ENCODE measurements around the gene S100A12. TPM values are rescaled to one million over a fixed set of nuclear protein-coding genes. Genes with fewer than 3 reads are reported as not detected.

S100A12 gene
- total RNA-seq, 1 experiment from 2014 or later = not detected

DNA sequence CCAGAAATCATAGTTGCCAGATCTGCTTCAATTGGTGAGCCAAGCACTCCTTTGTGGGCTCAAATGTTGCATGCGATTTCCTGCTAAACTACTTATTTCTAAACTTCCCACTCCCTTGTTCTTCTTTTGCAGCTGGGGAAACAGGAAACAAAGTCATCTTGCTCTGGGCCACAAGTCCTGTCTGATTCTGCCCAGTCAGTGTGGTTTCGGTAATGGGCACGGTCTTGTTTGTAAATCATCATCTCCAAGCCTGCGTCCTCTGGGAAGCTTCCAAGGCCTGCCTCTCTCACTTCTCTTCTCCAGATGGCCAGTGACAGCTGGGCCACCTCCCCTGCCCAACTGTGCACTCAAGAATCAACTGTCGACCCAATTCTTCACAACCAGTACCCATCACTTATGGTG lies 11.1 kb upstream of the S100A12 start:
- H3K27me3 ChIP-seq (ENCODE audit: insufficient read depth, low read depth) = no peaks in the 10 kb centered on the region
- H2AFZ ChIP-seq = no peak overlapping the region
- no peaks in the 10 kb centered on the region for H3K79me2 ChIP-seq (ENCODE audit: low read depth)
- BruUV-seq (replicated peaks) = no TSS peak
- H3K9me2 ChIP-seq (ENCODE audit: insufficient read depth) = no peaks in the 10 kb centered on the region
- POLR2A ChIA-PET (ENCODE audit: unreplicated experiment) = no interaction called here
- no peak for DNase-seq
- peaks cover 3% of the 10 kb centered on the region; the same call in 1 of the 2 replicates for H3K9me3 ChIP-seq (ENCODE audit: insufficient read depth, low read depth)
- TF ChIP-seq, protein P1, sequence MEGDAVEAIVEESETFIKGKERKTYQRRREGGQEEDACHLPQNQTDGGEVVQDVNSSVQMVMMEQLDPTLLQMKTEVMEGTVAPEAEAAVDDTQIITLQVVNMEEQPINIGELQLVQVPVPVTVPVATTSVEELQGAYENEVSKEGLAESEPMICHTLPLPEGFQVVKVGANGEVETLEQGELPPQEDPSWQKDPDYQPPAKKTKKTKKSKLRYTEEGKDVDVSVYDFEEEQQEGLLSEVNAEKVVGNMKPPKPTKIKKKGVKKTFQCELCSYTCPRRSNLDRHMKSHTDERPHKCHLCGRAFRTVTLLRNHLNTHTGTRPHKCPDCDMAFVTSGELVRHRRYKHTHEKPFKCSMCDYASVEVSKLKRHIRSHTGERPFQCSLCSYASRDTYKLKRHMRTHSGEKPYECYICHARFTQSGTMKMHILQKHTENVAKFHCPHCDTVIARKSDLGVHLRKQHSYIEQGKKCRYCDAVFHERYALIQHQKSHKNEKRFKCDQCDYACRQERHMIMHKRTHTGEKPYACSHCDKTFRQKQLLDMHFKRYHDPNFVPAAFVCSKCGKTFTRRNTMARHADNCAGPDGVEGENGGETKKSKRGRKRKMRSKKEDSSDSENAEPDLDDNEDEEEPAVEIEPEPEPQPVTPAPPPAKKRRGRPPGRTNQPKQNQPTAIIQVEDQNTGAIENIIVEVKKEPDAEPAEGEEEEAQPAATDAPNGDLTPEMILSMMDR (conservative IDR thresholded peaks at IDR 0.05) = no peak
- TF ChIP-seq EZH2 (IDR thresholded peaks at IDR 0.05; ENCODE audit: low read depth) = no peak
- CTCF ChIA-PET = no interaction called here
- peaks cover 23% of the 10 kb centered on the region for H3K4me1 ChIP-seq (replicated peaks; ENCODE audit: insufficient read depth)
- peaks cover 5% of the 10 kb centered on the region; the same call in 1 of the 2 replicates for H3F3A ChIP-seq (ENCODE audit: insufficient read depth, low read depth)
- H3K4me2 ChIP-seq = no peak overlapping the region
- no peak overlapping the region for H3K4me3 ChIP-seq
- intact Hi-C loops (cut with micrococcal nuclease; ENCODE audit: unreplicated experiment) = no loop called here
- no peaks in the 10 kb centered on the region for H4K20me1 ChIP-seq (ENCODE audit: insufficient read depth)
- H3K27ac ChIP-seq = no peak overlapping the region
- no peaks in the 10 kb centered on the region for H3K36me3 ChIP-seq (ENCODE audit: low read depth)

DNA sequence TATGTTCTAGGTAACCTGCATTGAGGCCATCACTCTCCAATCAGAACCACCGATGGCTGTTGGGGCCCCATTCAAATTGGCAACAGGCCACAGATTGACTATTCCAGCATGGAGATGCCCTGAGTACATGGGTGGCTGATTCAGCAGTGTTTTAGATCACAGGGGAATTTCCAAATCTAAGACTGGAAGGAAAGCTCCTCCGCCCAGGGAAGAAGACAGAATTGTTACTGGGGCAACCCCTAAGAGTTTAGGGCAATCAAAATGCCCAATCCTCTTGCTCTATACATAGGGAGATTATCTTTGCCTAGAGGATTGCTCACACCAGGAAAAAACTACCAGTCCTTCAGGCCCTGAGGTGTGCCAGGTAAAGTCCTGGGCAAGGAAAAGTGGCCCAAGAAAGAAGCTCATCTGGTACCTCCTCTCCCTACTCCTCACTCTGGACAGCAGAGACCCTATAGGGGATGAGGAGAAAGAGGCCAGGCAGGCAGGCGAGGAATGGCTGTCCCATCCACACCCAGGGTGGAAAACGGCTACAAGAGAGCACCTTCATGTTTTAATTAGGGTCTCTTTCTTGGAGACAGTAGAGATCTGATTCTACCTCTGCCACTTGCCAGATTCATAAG lies 9.6 kb upstream of the S100A12 start:
- Histone ChIP-seq H3K4me2 (no peak overlapping the region), H2AFZ (no peak overlapping the region), H3K27ac (no peak overlapping the region), H3K36me3 (ENCODE audit: low read depth) (no peaks in the 10 kb centered on the region), H3K79me2 (ENCODE audit: low read depth) (no peaks in the 10 kb centered on the region), H4K20me1 (ENCODE audit: insufficient read depth) (no peaks in the 10 kb centered on the region), H3K4me1 (replicated peaks; ENCODE audit: insufficient read depth) (peaks cover 9% of the 10 kb centered on the region), H3K9me2 (ENCODE audit: insufficient read depth) (no peaks in the 10 kb centered on the region), H3F3A (ENCODE audit: insufficient read depth, low read depth) (no peaks in the 10 kb centered on the region), H3K4me3 (no peak overlapping the region), H3K27me3 (ENCODE audit: insufficient read depth, low read depth) (no peaks in the 10 kb centered on the region), H3K9me3 (ENCODE audit: insufficient read depth, low read depth) (peaks cover 6% of the 10 kb centered on the region; the same call in 1 of the 2 replicates)
- TF ChIP-seq EZH2 (IDR thresholded peaks at IDR 0.05; ENCODE audit: low read depth) = no peak
- TF ChIP-seq, protein P1 (conservative IDR thresholded peaks at IDR 0.05) = no peak
- BruUV-seq (replicated peaks) = no TSS peak
- ChIA-PET CTCF (no interaction called here), POLR2A (ENCODE audit: unreplicated experiment) (no interaction called here)
- no peak for DNase-seq
- intact Hi-C loops (cut with micrococcal nuclease; ENCODE audit: unreplicated experiment) = no loop called here

DNA sequence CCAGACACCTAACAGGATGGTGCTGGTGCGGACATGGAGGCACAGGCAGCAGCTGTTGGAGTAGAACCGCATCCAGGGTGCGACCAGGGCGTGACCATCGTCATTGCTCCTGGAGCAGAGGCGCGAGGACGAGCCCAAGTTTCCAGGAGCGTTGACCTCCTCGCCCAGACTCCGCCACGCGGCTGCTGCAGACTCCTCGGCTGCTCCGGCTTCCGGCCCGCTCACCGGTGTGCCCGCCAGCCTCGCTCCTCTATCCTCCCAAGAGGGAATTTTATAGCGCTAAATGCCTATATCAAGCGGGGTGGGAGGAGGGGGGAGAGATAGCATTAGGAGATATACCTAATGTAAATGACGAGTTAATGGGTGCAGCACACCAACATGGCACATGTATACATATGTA lies 5.3 kb upstream of the S100A12 start:
- DNase-seq = no peak
- intact Hi-C loops (cut with micrococcal nuclease; ENCODE audit: unreplicated experiment) = no loop called here
- H3K4me1 ChIP-seq (replicated peaks; ENCODE audit: insufficient read depth) = peaks cover 26% of the 10 kb centered on the region
- peaks cover 20% of the 10 kb centered on the region; the same call in 1 of the 2 replicates for H3F3A ChIP-seq (ENCODE audit: insufficient read depth, low read depth)
- H2AFZ ChIP-seq = no peak overlapping the region
- H3K79me2 ChIP-seq (ENCODE audit: low read depth) = no peaks in the 10 kb centered on the region
- TF ChIP-seq, protein P1 (conservative IDR thresholded peaks at IDR 0.05) = no peak
- TF ChIP-seq EZH2 (IDR thresholded peaks at IDR 0.05; ENCODE audit: low read depth) = no peak
- no peak overlapping the region for H3K4me2 ChIP-seq
- H3K27me3 ChIP-seq (ENCODE audit: insufficient read depth, low read depth) = no peaks in the 10 kb centered on the region
- no peaks in the 10 kb centered on the region for H4K20me1 ChIP-seq (ENCODE audit: insufficient read depth)
- ChIA-PET CTCF (no interaction called here), POLR2A (ENCODE audit: unreplicated experiment) (no interaction called here)
- H3K27ac ChIP-seq = no peak overlapping the region
- no TSS peak for BruUV-seq (replicated peaks)
- H3K36me3 ChIP-seq (ENCODE audit: low read depth) = no peaks in the 10 kb centered on the region
- H3K9me2 ChIP-seq (ENCODE audit: insufficient read depth) = no peaks in the 10 kb centered on the region
- no peak overlapping the region for H3K4me3 ChIP-seq
- H3K9me3 ChIP-seq (ENCODE audit: insufficient read depth, low read depth) = peaks cover 6% of the 10 kb centered on the region; the same call in 1 of the 2 replicates
